ENCODE data around the gene ZNF423.

Gene ZNF423

GRCh38 chr16:49462362-49462988 lies 393.4 kb downstream of the ZNF423 start:
- no peak for DNase-seq

DNA sequence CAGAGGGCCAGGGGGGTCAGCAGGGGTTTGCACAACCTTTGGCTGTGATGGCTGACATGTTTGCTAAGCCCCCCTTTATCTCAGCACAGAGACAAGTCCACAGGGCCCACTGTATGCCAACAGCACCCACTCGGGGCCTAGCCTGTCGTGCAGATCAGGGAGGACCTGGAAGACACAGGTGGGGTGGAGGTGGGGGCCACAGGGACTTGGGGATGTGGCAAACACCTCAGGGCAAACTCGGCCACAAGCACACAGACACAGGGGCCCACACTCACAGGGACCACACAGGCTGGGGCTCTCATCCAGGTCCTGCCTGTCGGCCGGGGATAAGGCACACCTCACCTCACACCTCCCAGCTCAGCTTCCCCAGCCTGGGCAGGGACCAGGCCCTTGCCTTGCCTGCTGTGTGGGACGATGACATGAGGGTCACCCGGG lies 394.4 kb downstream of the ZNF423 start:
- DNase-seq, result no peak

GRCh38 chr16:49460786-49461470 lies 395.0 kb downstream of the ZNF423 start:
- DNase-seq, result no peak

- no peak for DNase-seq
These were observed 395.8 kb downstream of the ZNF423 start for GRCh38 chr16:49459953-49460735.

GRCh38 chr16:49458656-49459445 lies 397.1 kb downstream of the ZNF423 start:
- DNase-seq, result no peak

- DNase-seq, result no peak
These were observed 397.7 kb downstream of the ZNF423 start for GRCh38 chr16:49458243-49458642.

- DNase-seq, result no peak
These were observed 398.7 kb downstream of the ZNF423 start for GRCh38 chr16:49457196-49457595.

DNA sequence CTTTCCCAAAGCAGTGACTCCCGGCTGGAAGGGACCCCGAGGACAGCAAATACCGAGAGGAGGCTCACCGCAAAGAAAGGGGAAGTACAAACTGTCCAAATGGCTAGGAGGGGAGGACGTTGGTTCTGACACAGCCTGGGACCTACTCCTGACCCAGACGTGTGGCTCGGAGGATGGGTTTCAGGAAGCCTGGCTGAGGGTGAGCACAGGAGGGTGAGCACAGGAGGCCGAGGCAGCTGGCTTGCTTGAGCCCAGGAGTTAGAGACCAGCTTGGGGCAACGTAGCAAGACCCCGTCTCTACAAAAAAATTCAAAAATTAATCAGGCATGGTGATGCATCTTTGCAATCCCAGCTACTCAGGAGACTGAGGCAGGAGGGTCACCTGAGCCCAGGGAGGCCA lies 399.1 kb downstream of the ZNF423 start:
- DNase-seq, result no peak

- no peak for DNase-seq
These were observed 399.7 kb downstream of the ZNF423 start for GRCh38 chr16:49455991-49456745.

GRCh38 chr16:49455181-49455990 lies 400.5 kb downstream of the ZNF423 start:
- DNase-seq, result no peak

DNA sequence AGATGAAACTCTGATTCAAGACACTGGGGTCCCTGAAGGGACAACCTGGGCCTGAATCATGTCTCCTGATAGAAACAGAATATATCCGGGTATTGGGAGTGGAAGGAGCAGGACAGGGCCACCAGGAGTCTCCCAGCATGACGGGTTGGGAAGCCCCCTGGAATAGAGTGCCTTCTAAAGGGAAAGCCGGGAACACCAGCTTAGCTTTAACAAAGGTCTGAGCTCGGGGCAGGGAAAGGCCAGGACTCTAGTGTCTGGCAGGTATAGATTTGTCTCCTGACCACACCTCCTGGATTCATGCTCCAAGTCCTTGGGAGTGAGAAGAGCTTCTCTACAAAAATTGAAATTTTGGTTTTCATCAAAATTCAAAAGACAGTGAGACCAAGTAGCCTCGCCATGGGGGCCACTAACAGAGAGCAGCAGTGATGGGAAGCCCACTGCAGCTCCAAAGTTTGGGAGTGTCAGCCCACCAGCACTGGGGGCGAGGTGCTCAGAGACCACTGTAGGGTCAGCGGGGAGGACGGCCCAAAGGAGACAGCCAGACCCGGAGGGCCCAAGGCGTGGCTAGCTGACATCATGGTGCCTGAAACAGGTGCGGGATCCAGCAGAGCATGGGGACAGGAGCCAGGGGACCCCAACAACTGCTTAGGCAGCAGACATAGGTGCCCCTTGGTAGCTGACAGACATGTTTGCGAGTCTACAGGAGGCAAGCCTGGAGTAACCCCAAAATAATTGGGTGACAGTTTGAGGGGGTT lies 401.3 kb downstream of the ZNF423 start:
- no peak for DNase-seq

DNA sequence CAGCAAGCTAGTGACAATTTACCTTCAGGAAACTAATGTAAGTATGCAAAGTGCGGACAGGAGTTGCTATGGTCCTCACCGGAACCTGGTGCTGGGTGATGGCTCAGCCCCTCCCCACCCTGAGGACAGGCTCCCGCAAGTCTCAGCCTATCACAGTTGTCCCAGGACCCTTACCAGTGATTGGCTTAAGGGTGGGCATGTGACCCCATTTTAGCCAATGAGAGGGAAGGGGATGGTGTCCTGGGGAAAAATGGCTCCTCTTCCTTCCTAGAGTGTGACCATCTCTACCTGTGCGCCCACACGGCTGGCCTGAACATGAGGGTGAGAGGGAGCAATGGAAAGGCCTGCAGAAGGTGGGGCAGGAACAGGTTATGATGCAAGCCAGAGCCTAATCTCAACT lies 401.9 kb downstream of the ZNF423 start:
- no peak for DNase-seq

DNA sequence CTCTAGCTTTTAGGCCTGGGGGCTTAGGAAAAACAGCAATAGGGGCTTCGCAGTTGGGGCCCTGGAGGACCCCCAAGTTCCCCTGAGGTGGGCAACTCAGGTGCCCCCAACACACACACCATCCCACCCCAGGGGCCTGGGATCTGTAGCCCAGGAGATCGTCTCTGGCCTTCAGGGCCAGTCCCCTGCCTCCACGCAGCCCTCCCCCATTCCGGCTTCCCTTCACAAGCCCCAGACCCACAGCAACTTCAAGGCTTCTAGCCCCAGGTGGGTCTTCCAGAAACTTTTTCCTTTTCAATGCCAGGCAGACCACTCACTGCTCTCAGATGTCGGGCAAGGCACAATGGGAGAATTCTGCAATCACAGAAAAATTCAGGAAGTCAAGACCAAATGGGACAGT lies 402.9 kb downstream of the ZNF423 start:
- DNase-seq, result no peak

GRCh38 chr16:49452578-49452977 lies 403.3 kb downstream of the ZNF423 start:
- peak; percentile 8 for DNase-seq

DNA sequence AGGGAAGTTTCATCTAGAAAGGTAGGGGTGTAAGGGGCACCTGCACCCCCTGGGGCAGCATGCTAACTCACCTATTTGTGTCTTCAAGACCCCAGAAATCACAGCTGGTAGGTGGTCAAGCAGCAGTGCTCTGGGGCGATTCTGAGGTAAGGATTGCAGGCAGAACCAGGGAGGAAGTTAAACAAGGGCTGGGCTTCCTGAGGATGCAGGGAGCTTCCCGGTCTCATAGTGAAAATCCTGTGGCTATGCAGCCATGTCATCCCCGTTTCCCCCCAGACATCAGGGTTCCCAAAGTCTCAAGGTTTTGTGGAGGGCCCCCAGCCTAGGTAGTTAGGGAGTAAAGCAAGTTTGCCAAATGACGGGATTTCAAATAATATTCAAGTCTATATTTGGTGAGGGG lies 403.8 kb downstream of the ZNF423 start:
- DNase-seq, result no peak

DNA sequence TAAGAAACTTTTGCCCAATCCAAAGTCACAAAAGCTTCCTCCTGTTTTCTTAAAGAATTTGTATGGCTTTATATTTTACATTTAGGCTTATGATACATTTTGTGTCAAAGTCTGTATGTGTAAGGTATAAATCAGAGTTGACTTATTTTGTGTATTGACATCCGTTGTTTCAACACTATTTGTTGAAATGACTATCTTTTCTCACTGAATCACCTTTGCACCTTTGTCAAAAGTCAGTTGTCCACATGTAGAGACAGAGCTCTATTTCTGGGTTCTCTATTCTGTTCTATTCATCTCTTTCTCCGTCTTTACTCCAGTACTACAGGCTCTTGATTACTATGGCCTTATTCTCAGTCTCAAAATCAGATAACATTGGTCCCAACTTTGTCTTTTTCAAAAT lies 409.1 kb downstream of the ZNF423 start:
- no peak for DNase-seq

GRCh38 chr16:49443576-49443975 lies 412.3 kb downstream of the ZNF423 start:
- no peak for DNase-seq

GRCh38 chr16:49442805-49443204 lies 413.1 kb downstream of the ZNF423 start:
- no peak for DNase-seq

DNA sequence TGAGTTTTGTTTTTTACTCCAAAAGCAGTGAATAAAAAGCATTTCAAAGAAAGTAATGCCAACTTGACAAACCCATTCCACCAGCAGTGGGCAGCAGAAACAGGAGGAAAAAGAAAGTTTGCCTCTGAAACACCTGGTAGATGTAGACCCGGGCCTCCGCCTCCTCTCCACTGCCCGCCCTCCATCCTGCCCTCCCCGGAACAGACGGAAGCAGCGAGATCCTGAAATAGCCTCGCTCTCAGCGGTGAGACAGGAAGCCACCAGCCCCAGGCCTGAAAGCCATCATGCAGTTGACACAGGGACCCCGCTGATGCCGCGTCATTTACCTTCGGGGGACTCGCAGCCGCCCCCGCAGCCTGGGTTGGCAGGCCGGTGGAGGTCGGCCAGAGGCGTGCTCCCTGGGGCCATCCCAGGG lies 414.5 kb downstream of the ZNF423 start:
- peak; percentile 2 for DNase-seq

DNA sequence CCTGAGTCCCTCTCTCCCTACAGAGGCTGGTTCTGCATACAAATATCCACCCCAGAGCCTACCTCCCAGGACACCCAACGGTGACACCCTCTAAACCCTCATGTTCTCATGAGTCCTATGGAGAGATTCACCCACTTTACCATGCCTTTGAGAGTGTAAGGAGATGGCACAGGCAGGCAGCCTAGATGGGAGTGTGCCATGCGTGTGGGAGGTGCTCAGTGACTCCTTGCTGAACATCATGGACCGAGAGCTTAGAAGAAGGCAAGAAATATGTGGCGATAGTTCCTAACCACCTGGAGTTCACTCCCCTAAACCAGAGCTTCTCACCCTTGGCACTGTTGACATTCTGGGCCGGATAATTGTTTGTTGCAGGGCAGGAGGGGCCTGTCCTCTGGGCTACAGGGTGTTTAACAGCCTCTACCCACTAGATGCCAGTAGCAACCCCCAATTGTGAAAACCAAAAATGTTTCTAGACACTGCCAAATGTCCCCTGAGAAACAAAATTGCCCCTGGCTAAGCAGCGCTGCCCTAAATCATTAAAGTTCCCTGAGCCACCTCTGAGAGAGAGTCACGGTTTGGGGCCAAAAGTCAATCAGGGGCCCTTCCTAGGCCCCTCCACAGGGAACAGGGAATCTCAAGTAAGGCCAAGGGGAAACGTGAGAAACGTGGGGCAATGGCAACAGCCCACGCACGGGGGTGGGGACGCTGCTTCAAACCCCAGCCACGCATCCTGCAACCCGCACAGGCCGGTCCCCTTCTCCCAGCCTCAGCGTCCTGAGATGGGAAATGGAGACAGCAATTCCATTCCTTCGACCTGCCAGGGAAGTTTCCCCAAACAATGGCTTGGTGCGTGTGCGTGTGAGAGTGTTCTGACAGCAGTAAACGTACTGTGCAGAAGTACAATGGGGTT lies 415.5 kb downstream of the ZNF423 start:
- DNase-seq, result no peak
